ENCODE data around the gene RBM47.

DNA sequence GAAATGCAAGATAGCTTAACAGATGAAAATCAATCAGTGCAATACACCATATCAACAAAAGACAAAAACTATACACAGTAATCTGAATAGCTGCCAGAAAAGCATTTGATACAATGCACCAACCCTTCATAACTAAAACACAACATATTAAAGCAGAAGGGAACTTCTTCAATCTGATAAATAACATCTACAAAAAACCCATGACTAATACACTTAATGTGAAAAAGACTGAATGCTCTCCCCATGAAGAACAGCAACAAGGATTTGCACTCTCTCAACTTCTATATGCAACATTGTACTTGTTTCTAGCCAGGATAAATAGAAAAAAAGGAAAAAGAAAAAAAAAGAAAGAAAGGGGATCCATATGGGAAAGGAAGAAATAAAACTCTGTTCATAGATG is 139.7 kb downstream of the RBM47 start:
- TF ChIP-seq POLR2AphosphoS5 (IDR thresholded peaks at IDR 0.05; ENCODE audit: low read depth, low read length) (no peak), POLR2A (IDR thresholded peaks at IDR 0.05; ENCODE audit: low read depth, low read length) (no peak)
